OCI-LY7 (cell line): Measurements from ENCODE around the gene ARHGEF19. TPM values are rescaled to one million over a fixed set of nuclear protein-coding genes. Genes with fewer than 3 reads are reported as not detected.

Experiments
- BruUV-seq: library from RNA; stranded (reverse); fragments of 400-500 nt; replicated peaks from 2 replicates; lab custom pipeline; 2021; lab: Mats Ljungman, UMichigan
- CTCF ChIA-PET: fragments of 300-600 bp; sonication (Branson Sonifier 250); formaldehyde crosslinking; loops from one replicate; lab custom pipeline; 2022; ENCODE audit warnings: antibody characterized with exemption; ENCODE audit not compliant: unreplicated experiment; lab: Charles Lee
- POLR2A ChIA-PET: fragments of 300-600 bp; sonication (Branson Sonifier 250); formaldehyde crosslinking; loops from one replicate; lab custom pipeline; 2022; ENCODE audit warnings: antibody characterized with exemption; lab: Charles Lee
- DNase-seq: peaks from one replicate; pipeline ENCODE4 v3.0.0-alpha.2; 2015; ENCODE audit warnings: low spot score
- H2AFZ ChIP-seq: fragments of 200-600 bp; sonication (generic), shearing (Covaris generic); 2 replicates; pipeline ENCODE4 v1.6.1; 2014; ENCODE audit warnings: mild to moderate bottlenecking, antibody characterized with exemption, low read length, moderate library complexity
- H3K27ac ChIP-seq: fragments of 200-600 bp; sonication (generic); 2 replicates; pipeline ENCODE4 v1.5.1; 2014; ENCODE audit warnings: mixed run types, low read depth, mild to moderate bottlenecking, moderate library complexity, low read length, inconsistent platforms; ENCODE audit not compliant: poor library complexity, severe bottlenecking
- H3K36me3 ChIP-seq: fragments of 200-600 bp; sonication (generic); 2 replicates; pipeline ENCODE4 v1.6.1; 2014; ENCODE audit warnings: mild to moderate bottlenecking, antibody characterized with exemption, low read length, moderate library complexity, mixed read lengths; ENCODE audit not compliant: insufficient read depth
- H3K4me1 ChIP-seq: fragments of 200-600 bp; sonication (generic); 2 replicates; pipeline ENCODE4 v1.5.1; 2014; ENCODE audit warnings: mild to moderate bottlenecking, low read length; ENCODE audit not compliant: insufficient read depth, poor library complexity, severe bottlenecking
- H3K4me2 ChIP-seq: fragments of 200-600 bp; sonication (generic); 2 replicates; pipeline ENCODE4 v1.6.1; 2014; ENCODE audit warnings: mild to moderate bottlenecking, low read length
- H3K4me3 ChIP-seq: fragments of 200-600 bp; sonication (generic); 2 replicates; pipeline ENCODE4 v1.5.1; 2014; ENCODE audit warnings: mild to moderate bottlenecking, low read depth, low read length; ENCODE audit not compliant: poor library complexity, severe bottlenecking
- H3K79me2 ChIP-seq: fragments of 200-600 bp; sonication (generic); 2 replicates; pipeline ENCODE4 v1.6.1; 2016; ENCODE audit warnings: low read depth, mild to moderate bottlenecking, low read length, moderate library complexity, mixed read lengths; ENCODE audit not compliant: insufficient read depth
- H3K9me2 ChIP-seq: fragments of 200-600 bp; sonication (generic); 2 replicates; pipeline ENCODE4 v1.6.1; 2016; ENCODE audit warnings: mild to moderate bottlenecking, low read length, mixed read lengths; ENCODE audit not compliant: insufficient read depth
- H3K9me3 ChIP-seq: fragments of 200-600 bp; sonication (generic); 2 replicates; pipeline ENCODE4 v1.6.1; 2014; ENCODE audit warnings: mild to moderate bottlenecking, mixed run types, low read length, mixed read lengths
- H4K20me1 ChIP-seq: fragments of 200-600 bp; sonication (generic); 2 replicates; pipeline ENCODE4 v1.6.1; 2014; ENCODE audit warnings: mild to moderate bottlenecking, antibody characterized with exemption, low read length, moderate library complexity, mixed read lengths; ENCODE audit not compliant: insufficient read depth
- CTCF ChIP-seq: fragments of 200-600 bp; sonication (generic); conservative IDR thresholded peaks from 2 replicates; pipeline ENCODE4 v1.5.1; 2014; ENCODE audit warnings: mild to moderate bottlenecking, antibody characterized with exemption, low read length, moderate library complexity, mixed read lengths
- EZH2phosphoT487 ChIP-seq: fragments of 200-600 bp; sonication (generic); IDR thresholded peaks from 2 replicates; pipeline ENCODE4 v1.6.1; 2018; ENCODE audit warnings: low read depth, borderline replicate concordance, mild to moderate bottlenecking, mixed run types, antibody characterized with exemption, low read length, moderate library complexity, mixed read lengths
- intact Hi-C: fragments of 100-400 bp; cut with micrococcal nuclease; formaldehyde crosslinking; loops from one replicate; pipeline ENCODE4 v1.10.0; 2022; ENCODE audit not compliant: unreplicated experiment
- total RNA-seq, 2 experiments: library from RNA; depleted of rRNA in 1 of 2; stranded (reverse); fragments of >200 nt in 1 of 2; shearing (Covaris generic) in 1 of 2; gene quantifications; 2 replicates each; pipeline ENCODE4 v1.2.3, GENCODE V29; 2014 to 2022

ARHGEF19 gene
- total RNA-seq, 2 experiments from 2014 or later: 2.7 to 6.2 TPM

GRCh38 chr1:16256478-16256877 is 44.0 kb upstream of the ARHGEF19 start:
- no peak overlapping the region for H2AFZ ChIP-seq
- DNase-seq: no peak
- ChIA-PET POLR2A (no interaction called here), CTCF (no interaction called here)
- no peaks in the 10 kb centered on the region for H3K9me3 ChIP-seq
- no peaks in the 10 kb centered on the region for H3K79me2 ChIP-seq
- H3K4me2 ChIP-seq: no peak overlapping the region
- H3K4me3 ChIP-seq: no peak overlapping the region
- TF ChIP-seq CTCF (no peak), EZH2phosphoT487 (no peak)
- no peaks in the 10 kb centered on the region; the same call in 1 of the 2 replicates for H4K20me1 ChIP-seq
- no peaks in the 10 kb centered on the region for H3K9me2 ChIP-seq
- no TSS peak for BruUV-seq
- H3K36me3 ChIP-seq: peaks cover 46% of the 10 kb centered on the region
- no peaks in the 10 kb centered on the region for H3K4me1 ChIP-seq
- intact Hi-C loops: loop anchor here (10.0 kb wide), 1 partner anchor 58 kb away; no protein-coding TSS in a partner anchor
- H3K27ac ChIP-seq: no peak overlapping the region

GRCh38 chr1:16254263-16254928 is 41.9 kb upstream of the ARHGEF19 start:
- intact Hi-C loops: loop anchor here (5.0 to 10.0 kb wide), 2 partner anchors 60 to 98 kb away; partner anchors contain the start of gene FBXO42
- H3K36me3 ChIP-seq: peaks cover 58% of the 10 kb centered on the region
- no peak overlapping the region for H3K4me3 ChIP-seq
- no peaks in the 10 kb centered on the region for H3K9me3 ChIP-seq
- no TSS peak for BruUV-seq
- no peak for TF ChIP-seq CTCF
- TF ChIP-seq EZH2phosphoT487: no peak
- CTCF ChIA-PET: no interaction called here
- H3K9me2 ChIP-seq: no peaks in the 10 kb centered on the region
- POLR2A ChIA-PET: no interaction called here
- H3K4me2 ChIP-seq: no peak overlapping the region
- H2AFZ ChIP-seq: no peak overlapping the region
- H3K79me2 ChIP-seq: no peaks in the 10 kb centered on the region
- no peak for DNase-seq
- H3K4me1 ChIP-seq: peaks cover 8% of the 10 kb centered on the region
- no peaks in the 10 kb centered on the region; the same call in 1 of the 2 replicates for H4K20me1 ChIP-seq
- no peak overlapping the region for H3K27ac ChIP-seq

- no peak for DNase-seq
- H2AFZ ChIP-seq: no peak overlapping the region
- H3K4me1 ChIP-seq: peaks cover 17% of the 10 kb centered on the region
- H3K9me2 ChIP-seq: no peaks in the 10 kb centered on the region
- no TSS peak for BruUV-seq
- ChIA-PET CTCF (no interaction called here), POLR2A (no interaction called here)
- intact Hi-C loops: loop anchor here (5.0 to 10.0 kb wide), 2 partner anchors 61 to 99 kb away; partner anchors contain the start of gene FBXO42
- no peak overlapping the region for H3K27ac ChIP-seq
- no peak overlapping the region for H3K4me2 ChIP-seq
- no peaks in the 10 kb centered on the region for H3K79me2 ChIP-seq
- no peaks in the 10 kb centered on the region; the same call in 1 of the 2 replicates for H4K20me1 ChIP-seq
- H3K9me3 ChIP-seq: no peaks in the 10 kb centered on the region
- TF ChIP-seq EZH2phosphoT487: no peak
- TF ChIP-seq CTCF: no peak
- peaks cover 58% of the 10 kb centered on the region for H3K36me3 ChIP-seq
- no peak overlapping the region for H3K4me3 ChIP-seq
These were observed 41.0 kb upstream of the ARHGEF19 start for GRCh38 chr1:16253332-16253922.
